ENCODE measurements around the gene NUP93.
"Not testable (repeated sequence)": the region's sequence is repeated elsewhere in the genome, so short reads cannot be mapped to it uniquely, and the experiment has no call there.

Gene NUP93

GRCh38 chr16:56711862-56712261, 18.1 kb upstream of the NUP93 start (continued):
- TF ChIP-seq, protein P1, sequence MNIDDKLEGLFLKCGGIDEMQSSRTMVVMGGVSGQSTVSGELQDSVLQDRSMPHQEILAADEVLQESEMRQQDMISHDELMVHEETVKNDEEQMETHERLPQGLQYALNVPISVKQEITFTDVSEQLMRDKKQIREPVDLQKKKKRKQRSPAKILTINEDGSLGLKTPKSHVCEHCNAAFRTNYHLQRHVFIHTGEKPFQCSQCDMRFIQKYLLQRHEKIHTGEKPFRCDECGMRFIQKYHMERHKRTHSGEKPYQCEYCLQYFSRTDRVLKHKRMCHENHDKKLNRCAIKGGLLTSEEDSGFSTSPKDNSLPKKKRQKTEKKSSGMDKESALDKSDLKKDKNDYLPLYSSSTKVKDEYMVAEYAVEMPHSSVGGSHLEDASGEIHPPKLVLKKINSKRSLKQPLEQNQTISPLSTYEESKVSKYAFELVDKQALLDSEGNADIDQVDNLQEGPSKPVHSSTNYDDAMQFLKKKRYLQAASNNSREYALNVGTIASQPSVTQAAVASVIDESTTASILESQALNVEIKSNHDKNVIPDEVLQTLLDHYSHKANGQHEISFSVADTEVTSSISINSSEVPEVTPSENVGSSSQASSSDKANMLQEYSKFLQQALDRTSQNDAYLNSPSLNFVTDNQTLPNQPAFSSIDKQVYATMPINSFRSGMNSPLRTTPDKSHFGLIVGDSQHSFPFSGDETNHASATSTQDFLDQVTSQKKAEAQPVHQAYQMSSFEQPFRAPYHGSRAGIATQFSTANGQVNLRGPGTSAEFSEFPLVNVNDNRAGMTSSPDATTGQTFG (tag by site-specific recombination; IDR thresholded peaks at IDR 0.05; ENCODE audit: borderline replicate concordance) = no peak

DNA sequence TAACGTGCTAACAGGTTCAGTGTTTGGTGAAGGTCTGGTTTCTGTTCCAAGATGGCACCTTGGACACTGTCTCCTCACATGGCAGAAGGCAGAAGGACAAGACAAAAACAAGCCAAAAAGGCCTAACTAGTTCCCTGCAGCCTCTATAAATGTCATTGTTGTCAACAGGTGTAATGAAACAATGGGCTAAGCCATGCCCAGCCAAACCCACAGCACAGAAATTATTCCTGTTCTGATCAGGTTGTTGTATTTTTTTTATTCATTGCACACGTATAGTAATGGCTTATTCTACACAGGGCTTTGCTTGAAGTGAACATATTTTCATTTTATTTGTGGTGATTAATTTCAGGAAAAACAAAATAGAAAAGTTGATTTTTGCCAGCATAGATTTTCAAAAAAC, 16.1 kb upstream of the NUP93 start:
- CTCF ChIA-PET = no interaction called here
- H3K4me1 ChIP-seq (ENCODE audit: control insufficient read depth, insufficient read depth, low read length) = no peaks in the 10 kb centered on the region
- H3K4me3 ChIP-seq (ENCODE audit: low read depth, low read length) = no peak overlapping the region
- no peak overlapping the region for H3K27ac ChIP-seq (ENCODE audit: extremely low read depth, low read depth, low read length)
- POLR2A ChIA-PET = no interaction called here
- no peaks in the 10 kb centered on the region for H3K36me3 ChIP-seq (ENCODE audit: control insufficient read depth in 2 of 2, insufficient read depth in 1 of 2, low read length in 2 of 2)
- H3K9me3 ChIP-seq (ENCODE audit: control insufficient read depth, insufficient read depth, low read depth, low read length) = no peaks in the 10 kb centered on the region
- TF ChIP-seq KLF16 (tag by site-specific recombination; IDR thresholded peaks at IDR 0.05) (no peak), SCRT2 (tag by site-specific recombination; IDR thresholded peaks at IDR 0.05) (peak; percentile 54; the same call in 1 of the 2 replicates)

DNA sequence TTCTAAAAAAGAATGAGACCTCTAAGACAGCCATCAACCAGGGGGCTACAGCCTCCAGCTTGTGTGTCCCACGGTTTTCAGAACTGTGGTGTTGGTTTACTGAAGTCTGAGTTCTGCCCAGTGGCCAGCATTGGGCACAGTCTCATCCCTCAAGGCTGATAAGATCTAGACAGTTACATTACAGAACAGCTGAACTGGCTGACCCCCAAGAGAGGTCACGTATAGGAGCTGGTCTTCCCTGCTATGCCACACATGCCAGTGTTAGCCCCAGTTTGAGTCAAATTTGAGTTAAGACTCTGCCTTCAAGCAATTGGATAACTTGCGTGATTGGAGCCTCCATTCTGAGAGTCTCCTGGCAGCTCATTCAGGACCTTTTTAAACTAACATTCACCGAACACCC, 14.8 kb upstream of the NUP93 start:
- CTCF ChIA-PET = interaction anchor here (0.6 kb wide), 2 partner anchors 14 to 102 kb away, joined by 3 to 5 read pairs; no protein-coding TSS in a partner anchor

DNA sequence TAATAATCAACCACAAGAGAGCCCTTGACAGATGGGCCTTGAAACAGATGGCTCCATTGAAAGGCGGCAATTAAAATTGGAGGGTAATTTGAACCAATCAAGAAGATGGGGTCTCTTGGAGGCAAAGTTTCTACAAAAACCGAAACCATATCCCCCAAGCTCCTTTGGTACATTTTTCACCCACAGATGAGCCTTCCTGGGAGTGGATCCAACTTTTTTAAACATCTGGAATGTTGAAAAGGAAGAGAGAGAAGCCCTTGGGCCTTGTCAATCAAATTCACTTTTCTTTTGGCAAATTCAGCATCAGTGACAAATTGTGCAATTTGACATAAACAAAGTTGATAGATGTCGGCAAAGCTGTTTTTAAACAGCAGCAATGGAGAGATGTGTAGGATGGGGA, 13.2 kb upstream of the NUP93 start:
- Histone ChIP-seq H3K27ac (ENCODE audit: extremely low read depth, low read depth, low read length) (no peak overlapping the region), H3K4me3 (ENCODE audit: low read depth, low read length) (no peak overlapping the region), H3K4me1 (ENCODE audit: control insufficient read depth, insufficient read depth, low read length) (no peaks in the 10 kb centered on the region), H3K9me3 (ENCODE audit: control insufficient read depth, insufficient read depth, low read depth, low read length) (no peaks in the 10 kb centered on the region), H3K36me3 (ENCODE audit: control insufficient read depth in 2 of 2, insufficient read depth in 1 of 2, low read length in 2 of 2) (no peaks in the 10 kb centered on the region)
- TF ChIP-seq ZNF707 (tag by site-specific recombination; IDR thresholded peaks at IDR 0.05) = no peak
- no peak for TF ChIP-seq ZNF175 (tag by site-specific recombination; IDR thresholded peaks at IDR 0.05)
- TF ChIP-seq ZNF629 (tag by site-specific recombination; IDR thresholded peaks at IDR 0.05) = no peak
- TF ChIP-seq ZFP41 (tag by site-specific recombination; IDR thresholded peaks at IDR 0.05; ENCODE audit: borderline replicate concordance) = no peak
- no peak for TF ChIP-seq ZNF146 (tag by site-specific recombination; IDR thresholded peaks at IDR 0.05)
- TF ChIP-seq KLF1 (tag by site-specific recombination; IDR thresholded peaks at IDR 0.05) = no peak
- TF ChIP-seq HOXD13 (CRISPR knock-in tag; IDR thresholded peaks at IDR 0.05; ENCODE audit: borderline replicate concordance) = no peak
- no peak for TF ChIP-seq ZIC2 (tag by site-specific recombination; IDR thresholded peaks at IDR 0.05)
- no peak for TF ChIP-seq ZNF121 (tag by site-specific recombination; IDR thresholded peaks at IDR 0.05)
- no peak for TF ChIP-seq ZNF394 (tag by site-specific recombination; IDR thresholded peaks at IDR 0.05; ENCODE audit: borderline replicate concordance)
- TF ChIP-seq ZNF184 (tag by site-specific recombination; IDR thresholded peaks at IDR 0.05) = no peak
- TF ChIP-seq GLIS2 (tag by site-specific recombination; IDR thresholded peaks at IDR 0.05) = no peak
- TF ChIP-seq ZNF302 (tag by site-specific recombination; IDR thresholded peaks at IDR 0.05; ENCODE audit: low read depth) = no peak
- TF ChIP-seq ZNF704 (tag by site-specific recombination; IDR thresholded peaks at IDR 0.05) = no peak
- no peak for TF ChIP-seq ZNF169 (tag by site-specific recombination; IDR thresholded peaks at IDR 0.05)
- no peak for TF ChIP-seq ZNF292 (tag by site-specific recombination; IDR thresholded peaks at IDR 0.05; ENCODE audit: borderline replicate concordance, low read depth)
- no peak for TF ChIP-seq ZNF837 (tag by site-specific recombination; IDR thresholded peaks at IDR 0.05)
- CTCF ChIA-PET = interaction anchor here (0.6 to 1.3 kb wide), 3 partner anchors 8 to 113 kb away, joined by 3 to 4 read pairs (median 3); no protein-coding TSS in a partner anchor
- POLR2A ChIA-PET = interaction anchor here (0.9 kb wide), 1 partner anchor 13 kb away, joined by 3 read pairs; no protein-coding TSS in a partner anchor

More for the DNA sequence above, 14.8 kb upstream of the NUP93 start:
- TF ChIP-seq, protein P2, sequence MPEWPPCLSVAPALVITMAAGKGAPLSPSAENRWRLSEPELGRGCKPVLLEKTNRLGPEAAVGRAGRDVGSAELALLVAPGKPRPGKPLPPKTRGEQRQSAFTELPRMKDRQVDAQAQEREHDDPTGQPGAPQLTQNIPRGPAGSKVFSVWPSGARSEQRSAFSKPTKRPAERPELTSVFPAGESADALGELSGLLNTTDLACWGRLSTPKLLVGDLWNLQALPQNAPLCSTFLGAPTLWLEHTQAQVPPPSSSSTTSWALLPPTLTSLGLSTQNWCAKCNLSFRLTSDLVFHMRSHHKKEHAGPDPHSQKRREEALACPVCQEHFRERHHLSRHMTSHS (tag by site-specific recombination; IDR thresholded peaks at IDR 0.05) = no peak
- Histone ChIP-seq H3K27ac (ENCODE audit: extremely low read depth, low read depth, low read length) (no peak overlapping the region), H3K9me3 (ENCODE audit: control insufficient read depth, insufficient read depth, low read depth, low read length) (no peaks in the 10 kb centered on the region), H3K36me3 (ENCODE audit: control insufficient read depth in 2 of 2, insufficient read depth in 1 of 2, low read length in 2 of 2) (no peaks in the 10 kb centered on the region), H3K4me1 (ENCODE audit: control insufficient read depth, insufficient read depth, low read length) (no peaks in the 10 kb centered on the region), H3K4me3 (ENCODE audit: low read depth, low read length) (no peak overlapping the region)
- POLR2A ChIA-PET = no interaction called here

GRCh38 chr16:56717532-56717931, 12.4 kb upstream of the NUP93 start:
- CTCF ChIA-PET = interaction anchor here (0.9 to 1.3 kb wide), 2 partner anchors 15 to 114 kb away, joined by 3 to 4 read pairs; no protein-coding TSS in a partner anchor
- H3K36me3 ChIP-seq (ENCODE audit: control insufficient read depth in 2 of 2, insufficient read depth in 1 of 2, low read length in 2 of 2); H3K9me3 ChIP-seq (ENCODE audit: control insufficient read depth, insufficient read depth, low read depth, low read length); H3K4me3 ChIP-seq (ENCODE audit: low read depth, low read length); POLR2A ChIA-PET; H3K4me1 ChIP-seq (ENCODE audit: control insufficient read depth, insufficient read depth, low read length); H3K27ac ChIP-seq (ENCODE audit: extremely low read depth, low read depth, low read length): not testable (repeated sequence)

Measured in HEK293 (cell line).